Heart left ventricle (tissue), 16 donors: ENCODE results near the gene CPLANE1. TPM values are rescaled to one million over a fixed set of nuclear protein-coding genes. Genes with fewer than 3 reads are reported as not detected.

ENCODE experiments used
- ATAC-seq, 4 donors: fragments of 200-7000 bp; cut with Tn5 transposase; one replicate each; pipeline ENCODE4 v1.9.1; 2020 to 2022; ENCODE audit warnings: moderate library complexity in 4 of 4, mild to moderate bottlenecking in 3 of 4, moderate number of reproducible peaks in 1 of 4
- DNase-seq, 5 donors: peaks; one replicate each; pipeline ENCODE4 v3.0.0-alpha.2; 2020
- H3K27ac ChIP-seq, 12 donors: fragments of 200-600 bp; sonication (generic) in 4 of 12; one replicate each; pipeline versions ENCODE4 v1.5.0 to v1.8.0; 2016 to 2022; ENCODE audit warnings: mild to moderate bottlenecking in 2 of 12
- H3K27me3 ChIP-seq, 9 donors: fragments of 200-600 bp; sonication (generic) in 2 of 9; one replicate each; pipeline versions ENCODE4 v1.5.1 to v1.8.0; 2016 to 2022; ENCODE audit warnings: mild to moderate bottlenecking in 3 of 9
- H3K36me3 ChIP-seq, 9 donors: fragments of 200-600 bp; sonication (generic) in 2 of 9; one replicate each; pipeline versions ENCODE4 v1.5.0 to v1.8.0; 2018 to 2022; ENCODE audit warnings: mild to moderate bottlenecking in 2 of 9
- H3K4me1 ChIP-seq, 12 donors: fragments of 200-600 bp; sonication (generic) in 4 of 12; one replicate each; pipeline versions ENCODE4 v1.5.0 to v1.8.0; 2016 to 2022; ENCODE audit warnings: mild to moderate bottlenecking in 3 of 12
- H3K4me3 ChIP-seq, 12 donors: fragments of 200-600 bp; sonication (generic) in 4 of 12; one replicate each; pipeline versions ENCODE4 v1.5.0 to v1.8.0; 2017 to 2022; ENCODE audit warnings: mild to moderate bottlenecking in 9 of 12, moderate library complexity in 4 of 12
- H3K9me3 ChIP-seq, 12 donors: fragments of 200-600 bp; sonication (generic) in 4 of 12; one replicate each; pipeline versions ENCODE4 v1.5.0 to v1.8.0; 2016 to 2022; ENCODE audit warnings: mild to moderate bottlenecking in 1 of 12
- CTCF ChIP-seq, 12 donors: fragments of 200-600 bp; sonication (generic) in 4 of 12; IDR thresholded peaks; one replicate each; pipeline versions ENCODE4 v1.5.0 to v1.8.0; 2018 to 2022; ENCODE audit warnings: antibody characterized with exemption in 12 of 12, mild to moderate bottlenecking in 5 of 12
- POLR2A ChIP-seq, 2 donors: fragments of 450-650 bp; IDR thresholded peaks; one replicate each; pipeline ENCODE4 v1.6.1; 2017; ENCODE audit warnings: antibody characterized with exemption in 2 of 2, mild to moderate bottlenecking in 2 of 2, moderate library complexity in 2 of 2
- WGBS, 4 donors: extraction: QIAGEN DNeasy Blood & Tissue Kit in 2 of 4; methylation state at CpG; one replicate each; pipeline versions ENCODE4 v1.1.5 to v1.1.7; 2013 to 2018; 5-methylcytosine and 5-hydroxymethylcytosine counted together
- intact Hi-C, 10 donors: fragments of 100-400 bp; cut with DNase I; formaldehyde crosslinking; loops; one replicate each; pipeline versions ENCODE4 v1.11.1 to v1.14.2; 2022
- polyA plus RNA-seq, 2 donors: library from polyadenylated mRNA; stranded (reverse); fragments of 200-250 nt; gene quantifications; one replicate each; pipeline ENCODE4 v1.2.3, GENCODE V29; 2013
- total RNA-seq, 9 donors: library from RNA; depleted of rRNA in 2 of 9; stranded (reverse); fragments of >200 nt in 2 of 9; fragmentation: NEBNext Ultra II Directional in 3 of 9; extraction: Animal tissue kit (Norgen Biotek cat#: 25700) in 3 of 9; gene quantifications; one replicate each; pipeline versions ENCODE4 v1.1.0 to v1.2.4, GENCODE V29; 2016 to 2023
- donor health status: ischemic (EF 13 %, LVEDD 7.1; RV severe dilation, severe dysfunction).
- donor health status: healthy with polysubstance abuse.
- donor health status: DM: no; HTN: yes; CAD: no.
- donor health status: DM: no; HTN: no; CAD: no.
- donor health status: ischemic (EF 25% LVEDD 6.9; RV normal size, moderate dysfunction).
- donor health status: ischemic (EF 25% LVEDD 5.7; RV mildly dilated, moderate dysfunction).
- donor health status: healthy.
- donor health status: DM: yes; HTN: yes; CAD: no.
- donor health status: ischemic (EF 35%, LVEDD 5.7; RV mildly dilated, moderate dysfunction).
- donor health status: nonischemic (EF 11% LVEDD 7.7; RV severe dilation, severe dysfunction).
- donor health status: DM: yes; HTN: yes; CAD: no.
- donor health status: PGD.
- donor health status: ischemic (EF 29% LVEDD 5.4; RV normal size, mild dysfunction).
- donor health status: nonischemic (EF 23%, LVEDD 6.1; RV moderate dilation, normal function).

The CPLANE1 gene
- total and polyA plus RNA-seq, 11 donors, result 2.6 to 13.2 (median 9.3) TPM

GRCh38 chr5:37217976-37218375 lies 31.2 kb downstream of the CPLANE1 start:
- WGBS, 4 donors, result 94 to 100% (median 96%) methylated on average over 1 of the region's 1 CpG
- H3K4me1 ChIP-seq, result peaks cover 0 to 12% (median 0%) of the 10 kb centered on the region in 12 donors

GRCh38 chr5:37214550-37214949 lies 34.6 kb downstream of the CPLANE1 start:
- no peak for TF ChIP-seq POLR2A (IDR thresholded peaks at IDR 0.05)
- no peak for TF ChIP-seq CTCF (IDR thresholded peaks at IDR 0.05)
- ATAC-seq (no peak), DNase-seq (no peak)
- Histone ChIP-seq H3K4me1 (peaks cover 0 to 12% (median 0%) of the 10 kb centered on the region in 12 donors), H3K27me3 (no peaks in the 10 kb centered on the region), H3K36me3 (peaks cover 0 to 95% (median 68%) of the 10 kb centered on the region in 9 donors), H3K4me3 (no peak overlapping the region), H3K9me3 (no peaks in the 10 kb centered on the region), H3K27ac (no peak overlapping the region)
- intact Hi-C loops, result no loop called here
- WGBS, 4 donors, result 27 to 37% (median 33%) methylated on average over 1 of the region's 1 CpG

More at GRCh38 chr5:37217976-37218375, 31.2 kb downstream of the CPLANE1 start:
- intact Hi-C loops, result no loop called here
- H3K9me3 ChIP-seq, result no peaks in the 10 kb centered on the region
- no peak for TF ChIP-seq POLR2A (IDR thresholded peaks at IDR 0.05)
- TF ChIP-seq CTCF (IDR thresholded peaks at IDR 0.05), result no peak
- DNase-seq (no peak), ATAC-seq (no peak)
- H3K27me3 ChIP-seq, result no peaks in the 10 kb centered on the region
- H3K36me3 ChIP-seq, result peaks cover 0 to 99% (median 70%) of the 10 kb centered on the region in 9 donors
- no peak overlapping the region for H3K27ac ChIP-seq
- H3K4me3 ChIP-seq, result no peak overlapping the region

GRCh38 chr5:37212096-37212495 lies 37.1 kb downstream of the CPLANE1 start:
- Histone ChIP-seq H3K27me3 (no peaks in the 10 kb centered on the region), H3K9me3 (no peaks in the 10 kb centered on the region), H3K27ac (no peak overlapping the region), H3K4me1 (peaks cover 0 to 12% (median 0%) of the 10 kb centered on the region in 12 donors), H3K36me3 (peaks cover 0 to 92% (median 61%) of the 10 kb centered on the region in 9 donors), H3K4me3 (no peak overlapping the region)
- ATAC-seq, result no peak
- intact Hi-C loops, result no loop called here
- no peak for DNase-seq
- WGBS, 4 donors, result 88 to 91% (median 90%) methylated on average over 3 of the region's 3 CpGs
- TF ChIP-seq CTCF (IDR thresholded peaks at IDR 0.05) (no peak), POLR2A (IDR thresholded peaks at IDR 0.05) (no peak)

GRCh38 chr5:37211661-37212060 lies 37.5 kb downstream of the CPLANE1 start:
- Histone ChIP-seq H3K4me3 (no peak overlapping the region), H3K9me3 (no peaks in the 10 kb centered on the region), H3K36me3 (peaks cover 0 to 92% (median 57%) of the 10 kb centered on the region in 9 donors), H3K27ac (no peak overlapping the region), H3K4me1 (peaks cover 0 to 12% (median 0%) of the 10 kb centered on the region in 12 donors), H3K27me3 (no peaks in the 10 kb centered on the region)
- TF ChIP-seq CTCF (IDR thresholded peaks at IDR 0.05) (no peak), POLR2A (IDR thresholded peaks at IDR 0.05) (no peak)
- no peak for ATAC-seq
- intact Hi-C loops, result no loop called here
- 85 to 93% (median 90%) methylated on average over 10 of the region's 10 CpGs for WGBS, 4 donors
- DNase-seq, result no peak
